Kidney tubule cell (primary cell): Measurements from ENCODE around the gene PRKN.

ENCODE experiments used
- DNase-seq: peaks from one replicate; pipeline ENCODE4 v3.0.0-alpha.2; 2018; ENCODE audit warnings: low spot score

The PRKN gene

GRCh38 chr6:161412795-161413194, 1314.8 kb downstream of the PRKN start:
- DNase-seq = no peak

GRCh38 chr6:161411265-161411944, 1316.2 kb downstream of the PRKN start:
- peak; percentile 83 for DNase-seq

- no peak for DNase-seq
Measured at GRCh38 chr6:161410736-161411135, 1316.8 kb downstream of the PRKN start.

GRCh38 chr6:161410076-161410475, 1317.5 kb downstream of the PRKN start:
- DNase-seq = no peak

- no peak for DNase-seq
Measured at GRCh38 chr6:161409353-161409752, 1318.2 kb downstream of the PRKN start.

GRCh38 chr6:161408041-161408440, 1319.5 kb downstream of the PRKN start:
- peak; percentile 22 for DNase-seq

- peak; percentile 97 for DNase-seq
Measured at GRCh38 chr6:161407581-161407980, 1320.0 kb downstream of the PRKN start.

GRCh38 chr6:161407115-161407514, 1320.5 kb downstream of the PRKN start:
- no peak for DNase-seq

- peak; percentile 98 for DNase-seq
Measured at GRCh38 chr6:161406646-161407045, 1320.9 kb downstream of the PRKN start.

GRCh38 chr6:161405418-161405817, 1322.1 kb downstream of the PRKN start:
- no peak for DNase-seq

GRCh38 chr6:161403717-161404116, 1323.8 kb downstream of the PRKN start:
- DNase-seq = no peak

GRCh38 chr6:161401587-161402309, 1325.8 kb downstream of the PRKN start:
- DNase-seq = no peak

GRCh38 chr6:161400671-161401070, 1326.9 kb downstream of the PRKN start:
- DNase-seq = no peak

GRCh38 chr6:161396539-161396938, 1331.0 kb downstream of the PRKN start:
- DNase-seq = no peak

- no peak for DNase-seq
Measured at GRCh38 chr6:161395716-161396231, 1331.8 kb downstream of the PRKN start.

- no peak for DNase-seq
Measured at GRCh38 chr6:161394437-161394836, 1333.1 kb downstream of the PRKN start.

GRCh38 chr6:161393839-161394364, 1333.7 kb downstream of the PRKN start:
- peak; percentile 89 for DNase-seq

- no peak for DNase-seq
Measured at GRCh38 chr6:161393292-161393691, 1334.3 kb downstream of the PRKN start.

- no peak for DNase-seq
Measured at GRCh38 chr6:161389756-161390155, 1337.8 kb downstream of the PRKN start.

GRCh38 chr6:161383951-161384350, 1343.6 kb downstream of the PRKN start:
- DNase-seq = no peak

GRCh38 chr6:161379834-161380582, 1347.6 kb downstream of the PRKN start:
- no peak for DNase-seq

- no peak for DNase-seq
Measured at GRCh38 chr6:161378115-161378514, 1349.5 kb downstream of the PRKN start.
